ENCODE results near the gene TH.

The TH gene

DNA sequence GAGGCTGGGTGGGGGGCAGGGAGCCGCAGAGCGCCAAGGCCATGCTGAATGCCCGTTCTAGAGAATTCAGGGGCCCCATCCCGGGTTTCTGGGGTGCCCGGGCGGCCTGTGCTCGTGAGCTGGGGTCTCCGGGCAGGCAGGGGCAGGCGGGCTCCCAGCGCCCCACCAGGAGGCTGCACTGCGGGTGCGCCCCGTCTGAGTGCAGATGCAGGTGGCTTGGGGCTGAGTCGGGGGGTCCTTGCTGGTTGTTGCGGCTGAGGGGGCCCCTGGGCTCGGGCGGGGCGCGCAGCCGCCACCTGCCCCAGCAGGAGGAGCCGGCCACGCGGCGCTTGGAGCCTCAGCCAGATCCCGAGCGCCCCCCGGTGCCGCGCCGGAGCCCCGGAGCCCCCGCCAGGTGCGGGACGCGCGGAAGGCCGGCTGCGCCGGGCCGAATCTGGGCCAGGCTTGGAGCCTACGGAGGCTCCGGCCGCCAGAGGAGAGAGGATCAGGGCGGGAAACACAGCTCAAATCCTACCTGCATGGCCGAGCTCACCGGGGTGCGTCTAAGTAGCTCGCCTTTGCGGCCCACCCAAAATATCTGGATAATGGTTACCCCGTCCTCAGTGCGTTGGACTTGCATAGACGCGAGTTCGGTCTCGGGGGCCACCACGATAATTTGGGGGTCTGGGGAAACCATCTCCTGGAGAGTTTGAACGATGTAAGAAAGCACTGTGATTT, 31.8 kb downstream of the TH start:
- peak; percentile 16 for DNase-seq

DNA sequence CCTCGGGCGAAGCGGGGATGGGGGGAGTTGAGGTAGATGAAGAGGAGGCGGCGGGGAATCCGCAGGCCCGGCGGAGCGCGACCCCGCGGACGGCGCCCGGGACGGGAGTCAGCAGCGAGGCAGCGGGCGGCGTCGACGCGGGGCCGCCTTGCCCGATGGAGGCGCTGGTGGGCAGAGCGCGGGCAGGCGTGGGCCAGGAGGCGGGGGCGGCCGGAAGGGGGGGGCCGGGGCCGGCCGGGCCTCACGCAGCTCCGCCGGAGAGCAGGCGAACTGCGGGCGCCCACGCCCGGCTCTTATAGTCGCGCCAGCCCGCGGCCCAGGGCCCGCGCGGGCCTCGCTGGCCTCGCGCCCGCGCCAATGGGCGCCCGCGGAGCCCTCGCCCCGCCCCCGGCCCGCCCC, 32.5 kb downstream of the TH start, which contains the start of gene IGF2:
Gene IGF2, minus strand, starts transcription at position 267 of the 399 bp plus-strand sequence. CDS start 3,866 bp downstream, outside the sequence.
- DNase-seq: peak; percentile 36

DNA sequence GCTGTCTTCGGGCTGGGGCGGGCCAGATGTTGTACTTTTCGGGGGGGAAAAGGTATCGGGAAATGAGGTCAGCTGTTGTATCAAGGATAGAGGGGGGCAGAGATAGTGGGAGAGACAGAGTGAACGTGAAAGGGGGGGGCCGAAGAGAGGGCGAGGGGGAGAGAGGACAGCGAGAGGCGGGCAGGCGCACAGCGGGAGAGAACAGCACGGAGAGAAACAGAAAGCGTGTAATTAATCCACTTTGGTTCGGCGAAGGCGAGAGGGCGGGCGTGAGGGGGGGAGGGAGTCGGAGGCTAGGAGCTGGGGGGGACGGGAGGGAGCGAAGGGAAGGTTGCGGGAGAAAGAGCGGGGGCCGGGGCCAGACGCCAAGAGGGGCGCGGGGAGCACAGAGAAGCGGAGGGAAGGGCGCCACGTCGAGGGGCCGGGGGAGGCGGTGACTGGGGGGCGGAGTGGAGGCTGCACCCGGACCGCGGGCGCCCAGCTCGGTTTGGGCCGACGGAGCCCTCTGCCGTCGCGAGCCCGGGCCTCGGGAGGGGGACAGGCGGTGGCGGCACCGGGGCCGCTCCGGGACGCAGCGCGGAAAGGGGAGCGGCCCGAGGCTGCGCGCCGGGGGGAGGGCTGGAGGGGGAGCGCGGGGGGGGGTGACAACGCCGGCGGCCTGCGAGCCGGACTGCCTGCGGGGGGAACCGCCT, 33.0 kb downstream of the TH start:
- peak; percentile 57 for DNase-seq

DNA sequence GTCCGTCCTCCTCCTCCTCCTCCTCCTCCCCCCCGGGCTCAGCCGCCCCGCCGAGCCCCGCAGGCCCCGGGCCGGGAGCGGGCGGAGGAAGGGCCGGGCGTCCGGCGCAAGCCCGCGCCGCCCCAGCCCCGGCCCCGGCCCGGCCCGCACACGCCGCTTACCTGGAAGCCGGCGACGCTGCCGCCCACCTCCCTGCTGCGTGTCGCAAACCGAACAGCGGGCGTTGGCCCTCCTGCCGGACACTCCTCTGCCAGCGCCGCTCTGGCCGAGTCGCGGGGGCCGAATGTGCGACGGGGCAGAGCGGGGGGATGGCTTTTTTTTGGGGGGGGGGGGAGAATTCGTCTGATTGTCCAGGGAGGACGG, 33.6 kb downstream of the TH start:
- no peak for DNase-seq

DNA sequence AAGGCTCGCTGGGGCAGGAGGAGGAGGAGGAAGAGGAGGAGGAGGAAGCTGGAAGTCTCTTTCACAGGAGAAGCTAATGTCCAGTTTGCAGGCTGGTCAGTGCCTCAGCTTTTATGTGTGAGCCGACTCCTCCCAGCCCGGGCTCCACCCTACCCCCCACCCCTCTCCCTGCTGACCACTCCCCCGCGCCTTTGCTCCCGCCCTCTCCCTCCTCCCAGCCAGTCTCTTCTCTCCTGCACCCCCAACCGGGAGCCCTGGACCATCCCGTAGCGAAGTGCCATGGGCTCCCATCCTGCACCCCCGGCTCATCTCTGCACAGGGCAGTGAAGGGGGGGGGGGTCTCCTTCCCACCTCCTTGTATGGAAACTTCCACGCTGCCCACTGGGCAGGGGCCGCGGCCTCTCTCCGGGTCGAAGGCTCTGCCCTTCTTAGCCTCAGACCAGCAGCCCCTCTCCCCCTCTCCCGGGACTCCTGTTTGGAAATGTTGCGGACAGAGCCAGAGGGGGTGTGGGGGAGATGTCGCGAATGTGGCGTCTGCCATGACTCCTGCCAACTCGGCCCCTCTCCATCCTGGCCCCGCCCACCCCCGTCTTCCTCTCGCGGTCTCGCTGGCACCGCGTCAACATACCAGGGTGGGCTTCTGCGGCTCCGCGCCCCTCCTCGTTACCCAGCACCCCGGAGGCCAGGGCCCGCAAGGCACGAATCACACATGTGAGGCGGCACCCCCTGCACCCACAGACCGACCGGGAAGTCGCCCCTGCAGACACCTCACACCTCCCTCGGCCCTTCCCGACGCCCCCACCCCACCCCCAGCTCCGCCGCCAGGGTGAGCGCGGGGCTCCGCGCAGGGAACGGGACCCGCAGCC, 34.2 kb downstream of the TH start:
- DNase-seq: peak; percentile 67

DNA sequence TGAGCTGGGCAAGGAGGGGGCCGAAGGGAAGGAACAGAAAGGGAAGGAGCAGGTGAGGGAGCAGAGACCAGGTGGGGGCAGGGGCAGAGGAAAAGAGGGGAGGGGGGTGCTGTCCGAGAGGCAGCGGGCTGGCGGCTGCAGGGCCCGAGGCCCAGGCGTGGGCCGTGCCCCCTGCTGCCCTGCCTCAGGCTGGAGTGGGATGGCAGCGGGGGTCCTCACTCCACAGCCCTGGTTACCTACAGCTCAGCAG, 34.7 kb downstream of the TH start:
- no peak for DNase-seq

DNA sequence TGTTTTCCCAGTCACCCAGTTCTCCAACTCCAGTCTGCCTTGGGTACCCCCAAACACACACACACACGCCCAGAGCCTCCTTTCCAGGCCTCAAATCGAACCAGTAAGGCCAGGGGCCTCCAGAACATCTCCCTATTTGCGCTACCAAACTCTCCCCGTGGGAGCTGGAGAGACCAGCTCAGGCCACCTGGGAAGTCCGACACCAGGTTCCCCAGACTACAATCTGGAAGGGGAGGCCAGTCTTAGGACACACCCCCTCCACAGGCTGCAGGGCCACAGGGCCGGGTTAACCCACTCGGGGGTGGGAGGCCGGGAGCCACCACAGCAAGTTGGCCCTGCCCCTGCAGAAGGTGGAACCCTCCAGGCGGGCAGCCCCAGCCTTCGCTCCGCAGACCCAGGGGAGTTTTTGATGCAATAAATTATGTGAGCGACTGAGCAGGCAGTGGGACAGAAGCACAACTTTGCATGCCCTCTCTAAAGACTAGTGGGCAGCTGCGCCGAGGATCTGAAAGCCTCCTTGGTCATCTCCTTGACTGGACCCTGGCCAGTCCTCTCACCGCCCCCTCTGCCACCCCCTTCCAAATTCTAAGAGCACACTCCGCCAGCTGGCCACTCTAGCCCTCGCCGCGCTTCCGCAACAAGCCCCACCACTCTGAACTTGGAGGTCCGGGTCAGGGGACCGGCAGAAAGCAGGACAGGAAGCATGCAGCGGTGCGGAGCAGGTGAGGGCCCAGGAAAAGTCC, 35.2 kb downstream of the TH start:
- DNase-seq: no peak

DNA sequence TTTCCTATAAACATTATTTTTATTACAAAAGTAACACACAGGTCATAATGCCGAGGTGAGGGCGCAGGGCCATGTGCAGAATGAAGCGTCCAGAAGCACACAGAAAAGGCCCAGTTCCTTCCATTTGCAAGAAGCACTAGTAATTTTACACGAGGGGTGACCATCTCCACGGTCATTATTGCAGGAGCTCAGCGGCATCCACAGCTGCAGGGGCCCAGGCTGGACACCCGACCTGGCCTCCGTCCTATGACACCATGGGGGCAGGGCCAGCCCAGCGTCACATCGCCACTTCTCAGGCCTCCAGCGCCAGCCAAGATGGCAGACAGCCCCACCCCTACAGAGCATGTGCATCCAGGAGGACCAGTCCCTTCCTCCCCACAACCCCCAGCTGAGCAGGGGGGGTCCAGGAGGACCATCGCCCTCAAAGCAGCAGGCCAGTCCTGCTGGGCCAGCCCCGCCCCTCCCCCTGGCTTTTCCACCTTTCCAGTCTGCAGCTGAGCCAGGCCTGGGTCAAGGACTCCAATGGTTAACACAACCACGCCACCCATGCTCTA, 35.9 kb downstream of the TH start:
- DNase-seq: no peak

DNA sequence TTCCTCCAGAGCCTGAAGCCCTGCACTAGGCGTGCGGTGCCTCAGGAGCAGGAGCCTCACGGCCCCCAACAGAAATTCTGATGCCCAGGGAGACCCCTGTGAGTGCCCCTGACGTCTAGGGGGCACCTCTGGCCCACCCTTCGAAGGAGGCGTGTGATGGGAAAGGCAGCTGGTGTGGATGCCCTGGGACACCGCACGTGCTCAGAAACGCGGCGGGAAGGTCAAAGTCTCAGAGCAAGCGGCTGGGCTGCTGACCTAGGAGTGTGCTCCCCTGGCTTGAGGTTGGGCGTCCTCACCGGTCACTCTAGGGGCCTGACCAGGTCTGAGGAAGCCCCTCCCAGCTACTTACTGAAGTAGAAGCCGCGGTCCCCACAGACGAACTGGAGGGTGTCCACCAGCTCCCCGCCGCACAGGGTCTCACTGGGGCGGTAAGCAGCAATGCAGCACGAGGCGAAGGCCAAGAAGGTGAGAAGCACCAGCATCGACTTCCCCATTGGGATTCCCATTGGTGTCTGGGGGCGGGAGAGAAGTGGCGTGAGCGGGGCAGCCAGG, 36.5 kb downstream of the TH start:
- DNase-seq: no peak

DNA sequence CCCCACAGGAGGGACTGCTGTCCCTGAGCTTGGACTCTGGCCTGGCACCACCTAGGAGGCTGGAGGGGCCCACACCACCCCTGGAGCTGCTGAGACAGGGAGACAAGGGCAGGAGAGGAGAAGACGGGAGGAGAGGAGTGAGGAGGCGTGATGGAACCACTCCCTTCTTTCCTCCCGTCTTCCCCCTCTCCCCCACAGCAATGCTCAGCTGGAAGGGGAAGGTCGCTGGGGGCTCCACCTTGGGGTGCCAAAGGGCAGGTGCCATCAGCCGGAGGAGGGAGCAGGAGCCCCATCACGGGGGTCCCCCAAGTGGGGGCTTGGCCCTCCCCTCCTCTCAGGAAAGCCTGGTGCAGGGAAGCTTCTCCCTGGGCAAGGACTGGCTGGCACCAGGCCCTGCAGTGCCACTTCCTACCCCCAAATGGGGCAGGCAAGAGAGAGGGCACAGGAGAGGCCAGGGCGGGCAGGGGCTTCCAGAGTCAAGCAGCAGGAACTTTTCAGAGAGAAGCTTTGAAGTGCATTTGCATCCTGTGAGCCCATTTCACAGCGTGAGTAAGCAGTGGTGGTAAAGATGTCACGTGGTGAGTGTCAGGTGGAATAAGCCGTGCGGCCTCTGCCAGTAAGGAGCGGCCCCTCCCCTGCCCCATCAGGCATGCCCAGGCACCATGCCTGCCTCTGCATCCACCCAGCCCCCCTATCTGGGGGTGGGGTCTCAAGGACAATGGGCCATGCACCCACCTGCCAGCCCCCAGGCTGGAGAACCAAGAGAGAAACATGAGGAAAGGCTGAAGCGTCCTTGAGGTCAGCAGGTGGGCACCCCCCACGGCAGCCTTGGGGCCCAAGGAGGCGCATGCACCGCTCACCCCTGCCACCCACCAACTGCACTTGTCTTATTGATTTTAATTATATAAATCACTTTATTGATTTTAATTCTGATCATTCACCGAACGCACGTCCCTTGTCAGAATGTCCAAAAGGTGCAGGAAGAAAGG, 37.3 kb downstream of the TH start:
- DNase-seq: no peak

DNA sequence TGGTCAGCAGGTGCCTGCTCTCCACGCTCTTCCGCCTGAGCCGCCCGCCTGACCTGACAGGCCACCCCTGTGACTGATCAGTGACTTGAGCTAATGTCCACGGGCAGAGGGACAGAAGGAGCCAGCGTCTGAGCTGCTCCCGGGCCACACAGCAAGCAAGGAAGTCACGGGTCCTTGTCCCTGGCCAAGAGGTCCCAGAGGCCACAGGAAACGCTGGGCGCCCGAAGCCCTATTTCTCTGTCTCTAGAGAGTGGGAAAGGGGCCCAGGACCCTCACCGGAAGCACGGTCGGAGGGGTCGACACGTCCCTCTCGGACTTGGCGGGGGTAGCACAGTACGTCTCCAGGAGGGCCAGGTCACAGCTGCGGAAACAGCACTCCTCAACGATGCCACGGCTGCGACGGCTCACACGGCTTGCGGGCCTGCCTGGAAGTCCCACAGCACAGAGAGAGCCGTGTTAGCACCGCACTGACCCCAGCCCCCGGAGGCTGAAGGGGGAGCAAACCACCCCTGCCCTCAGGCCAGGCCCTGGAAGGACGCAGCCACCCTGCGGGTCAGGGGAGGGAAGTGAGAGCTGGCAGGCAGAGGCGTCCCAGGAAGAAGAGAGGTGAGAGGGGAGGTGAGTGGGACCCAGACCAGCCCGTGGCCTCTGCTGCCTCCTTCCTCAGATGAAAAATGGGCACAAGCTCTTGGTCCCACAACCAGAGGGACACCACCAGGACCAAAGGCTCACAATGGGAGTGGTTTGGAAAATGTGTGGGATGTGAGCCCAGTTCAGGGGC, 38.2 kb downstream of the TH start:
- no peak for DNase-seq

DNA sequence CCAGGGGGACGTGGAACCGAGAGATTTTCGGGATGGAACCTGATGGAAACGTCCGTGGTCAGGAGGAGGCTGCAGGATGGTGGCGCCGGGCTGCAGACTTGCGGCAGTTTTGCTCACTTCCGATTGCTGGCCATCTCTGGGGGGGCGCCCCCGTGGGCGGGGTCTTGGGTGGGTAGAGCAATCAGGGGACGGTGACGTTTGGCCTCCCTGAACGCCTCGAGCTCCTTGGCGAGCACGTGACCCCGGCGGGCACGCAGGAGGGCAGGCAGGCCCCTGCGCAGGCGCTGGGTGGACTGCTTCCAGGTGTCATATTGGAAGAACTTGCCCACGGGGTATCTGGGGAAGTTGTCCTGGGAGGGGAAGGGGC, 38.8 kb downstream of the TH start:
- DNase-seq: no peak

DNA sequence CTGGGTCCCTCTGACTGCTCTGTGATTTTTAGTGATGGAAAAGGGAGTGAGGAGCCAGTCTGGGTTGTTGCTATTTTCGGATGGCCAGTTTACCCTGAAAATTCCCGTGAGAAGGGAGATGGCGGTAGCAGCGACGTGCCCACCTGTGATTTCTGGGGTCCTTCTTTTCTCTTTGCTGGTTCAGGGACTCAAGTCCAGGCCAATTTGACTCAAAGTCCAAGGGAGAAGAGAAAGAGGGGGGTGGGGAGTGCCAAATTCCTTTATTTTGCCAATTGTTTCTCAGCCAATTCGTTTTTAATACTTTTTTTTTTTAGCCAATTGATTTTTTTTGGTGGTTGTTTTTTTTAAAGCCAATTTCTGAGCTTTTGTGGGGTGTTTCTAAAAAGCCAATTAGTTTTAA, 39.4 kb downstream of the TH start:
- DNase-seq: no peak

DNA sequence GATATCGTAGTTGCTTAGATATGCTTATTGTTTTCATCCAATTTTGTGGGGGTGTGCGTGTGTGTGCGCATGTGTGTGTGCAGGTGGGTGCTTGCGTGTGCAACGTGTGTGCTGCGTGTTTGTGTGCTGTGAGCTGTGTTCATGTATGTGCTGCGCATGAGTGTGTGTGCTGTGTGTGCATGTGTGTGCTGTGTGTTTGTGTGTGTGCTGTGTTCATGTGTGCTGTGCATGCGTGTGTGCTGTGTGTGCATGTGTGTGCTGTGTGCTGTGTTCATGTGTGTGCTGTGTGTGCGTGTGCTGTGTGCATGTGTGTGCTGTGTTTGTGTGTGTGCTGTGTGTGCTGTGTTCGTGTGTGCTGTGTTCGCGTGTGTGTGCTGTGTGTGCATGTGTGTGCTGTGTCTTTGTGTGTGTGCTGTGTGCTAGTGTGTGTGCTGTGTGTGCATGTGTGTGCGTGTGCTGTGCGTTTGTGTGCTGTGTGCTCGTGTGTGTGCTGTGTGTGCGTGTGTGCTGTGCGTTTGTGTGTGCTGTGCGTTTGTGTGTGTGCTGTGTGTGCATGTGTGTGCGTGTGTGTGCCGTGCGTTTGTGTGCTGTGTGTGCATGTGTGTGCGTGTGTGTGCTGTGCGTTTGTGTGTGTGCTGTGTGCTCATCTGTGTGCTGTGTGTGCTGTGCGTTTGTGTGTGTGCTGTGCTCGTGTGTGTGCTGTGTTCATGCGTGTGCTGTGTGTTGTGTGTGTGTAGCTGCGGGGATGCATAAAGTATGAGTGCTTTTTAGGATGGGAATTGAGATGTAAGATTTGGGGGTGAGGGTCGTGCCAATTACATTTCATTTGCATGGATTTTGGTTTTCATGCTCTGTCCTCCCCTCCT, 40.0 kb downstream of the TH start:
- no peak for DNase-seq

DNA sequence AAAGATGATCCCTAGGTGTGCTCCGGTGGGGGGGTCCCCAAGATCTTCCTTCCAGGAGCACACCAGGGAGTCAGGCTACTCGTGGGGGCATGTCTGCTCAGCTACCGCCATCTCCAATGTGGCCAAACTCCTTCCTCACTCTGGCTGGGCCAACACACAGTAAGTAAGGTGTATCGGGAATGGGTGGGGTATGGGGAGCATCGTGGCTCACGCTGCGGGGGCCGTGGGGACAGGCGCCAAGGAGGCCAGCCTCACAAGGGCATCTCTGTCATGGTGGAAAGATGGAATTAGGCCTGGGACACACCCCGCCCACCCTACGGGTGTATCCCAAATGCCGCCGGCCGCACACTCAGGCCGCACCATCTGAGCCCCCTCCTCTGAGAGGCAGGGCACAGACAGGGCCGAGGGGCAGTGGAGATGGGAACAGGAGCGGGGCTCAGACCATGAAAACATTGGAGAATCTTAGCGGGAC, 40.7 kb downstream of the TH start:
- DNase-seq: no peak

DNA sequence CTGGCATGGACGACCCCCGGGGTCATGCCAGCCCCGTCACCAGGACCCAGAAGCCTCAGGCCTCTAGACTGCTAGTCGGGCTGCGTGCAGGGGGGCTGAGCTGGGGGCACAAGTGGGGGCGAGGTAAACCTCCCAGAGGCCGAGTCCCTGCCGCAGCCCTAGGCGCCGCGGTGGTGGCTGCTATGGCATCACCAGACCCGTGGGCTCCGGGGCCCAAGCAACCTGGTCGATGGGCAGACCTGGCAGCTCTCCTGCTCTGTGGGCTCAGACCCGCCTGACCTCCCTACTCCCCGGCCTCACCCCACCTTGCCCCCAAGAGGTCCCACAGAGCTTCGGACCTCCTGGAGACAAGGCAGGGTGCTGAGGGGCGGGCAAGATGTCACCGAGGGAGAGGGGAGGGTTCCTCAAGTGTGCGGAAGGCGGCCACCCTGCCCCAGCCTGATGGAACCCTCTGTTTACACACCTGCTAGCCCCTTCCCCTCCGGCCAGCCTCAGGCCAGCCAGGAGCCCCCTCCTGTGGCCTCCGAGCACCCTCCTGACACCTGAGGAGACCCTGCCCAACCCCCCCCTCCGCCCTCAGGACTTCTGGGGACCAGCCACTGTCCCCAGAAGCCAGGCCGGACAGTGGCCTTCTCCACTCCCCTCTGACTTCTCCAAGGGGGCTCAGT, 41.8 kb downstream of the TH start:
- DNase-seq: no peak

DNA sequence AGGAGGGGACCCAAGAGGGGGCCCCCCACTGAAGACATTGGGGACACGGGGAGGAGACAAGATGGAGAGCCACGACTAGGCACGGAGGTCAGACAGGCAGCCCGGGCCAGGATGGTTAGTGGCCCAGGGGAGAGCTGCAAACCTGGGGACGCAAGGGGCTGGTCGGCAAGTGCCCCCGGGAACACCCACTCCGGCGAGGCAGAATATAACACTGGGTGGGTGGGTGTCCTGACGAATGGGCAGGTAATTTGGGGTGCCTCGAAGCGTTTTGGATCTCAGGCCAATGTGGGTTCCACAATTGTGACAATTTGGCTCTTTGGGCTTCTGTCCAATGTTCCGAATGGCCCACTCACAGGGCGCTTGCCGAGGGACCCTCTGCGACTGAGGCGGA, 42.3 kb downstream of the TH start:
- DNase-seq: no peak

DNA sequence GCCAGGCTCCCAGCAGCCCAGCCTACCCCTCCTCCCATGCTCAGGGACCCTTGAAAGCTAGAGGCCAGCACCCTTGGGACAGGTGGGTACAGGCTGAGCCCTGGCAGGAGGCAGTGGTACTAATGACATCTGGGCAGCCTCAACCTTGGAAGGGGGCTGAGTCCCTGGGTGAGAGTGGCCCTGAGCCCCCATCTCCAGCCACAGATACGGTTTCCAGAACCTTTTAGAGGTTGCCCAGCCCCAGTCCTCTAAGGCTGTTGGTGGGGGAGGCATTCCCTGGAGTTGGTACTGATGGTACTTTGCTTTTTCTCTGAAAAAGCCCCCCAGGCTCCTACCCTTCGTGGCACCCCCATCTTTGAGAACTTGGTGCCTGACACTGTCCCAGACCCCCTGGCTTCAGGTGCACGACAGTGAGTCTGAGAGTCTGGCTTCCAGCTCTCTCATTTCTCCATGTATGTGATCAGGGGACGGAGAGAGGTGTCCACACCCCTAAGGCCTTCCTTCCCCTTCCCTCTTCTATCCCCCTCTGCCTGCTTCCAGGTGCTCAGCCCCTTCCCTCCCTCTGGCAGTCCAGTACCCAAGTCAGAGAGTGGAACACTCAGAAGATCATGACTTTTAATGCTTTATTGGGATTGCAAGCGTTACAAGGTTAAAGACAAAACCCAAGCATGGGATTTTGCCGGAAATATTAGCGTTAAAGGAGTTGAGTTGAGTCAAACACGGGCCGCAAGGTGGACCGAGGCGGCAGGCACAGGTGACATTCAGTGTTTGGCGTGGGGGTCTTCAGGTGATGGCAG, 42.9 kb downstream of the TH start:
- DNase-seq: no peak
